KOPT-K1 (cell line): ENCODE results near the gene ITSN2.

Experiments
- H3K27ac ChIP-seq: fragments of 200-600 bp; sonication (generic); 2 replicates; pipeline ENCODE4 v1.5.1; 2016; ENCODE audit warnings: antibody characterized with exemption, mild to moderate bottlenecking, low read depth, low read length; ENCODE audit not compliant: poor library complexity, severe bottlenecking
- H3K36me3 ChIP-seq: fragments of 200-600 bp; sonication (generic); 2 replicates; pipeline ENCODE4 v1.5.1; 2017; ENCODE audit warnings: antibody characterized with exemption, mild to moderate bottlenecking, low read length, moderate library complexity; ENCODE audit not compliant: insufficient read depth
- H3K9me3 ChIP-seq: fragments of 200-600 bp; sonication (generic); 2 replicates; pipeline ENCODE4 v1.5.1; 2017; ENCODE audit warnings: antibody characterized with exemption, low read length, mild to moderate bottlenecking; ENCODE audit not compliant: insufficient read depth, poor library complexity, severe bottlenecking

ITSN2 gene

GRCh38 chr2:24329700-24330099, 30.6 kb downstream of the ITSN2 start:
- H3K9me3 ChIP-seq = no peaks in the 10 kb centered on the region
- H3K36me3 ChIP-seq = no peaks in the 10 kb centered on the region
- no peak overlapping the region for H3K27ac ChIP-seq

DNA sequence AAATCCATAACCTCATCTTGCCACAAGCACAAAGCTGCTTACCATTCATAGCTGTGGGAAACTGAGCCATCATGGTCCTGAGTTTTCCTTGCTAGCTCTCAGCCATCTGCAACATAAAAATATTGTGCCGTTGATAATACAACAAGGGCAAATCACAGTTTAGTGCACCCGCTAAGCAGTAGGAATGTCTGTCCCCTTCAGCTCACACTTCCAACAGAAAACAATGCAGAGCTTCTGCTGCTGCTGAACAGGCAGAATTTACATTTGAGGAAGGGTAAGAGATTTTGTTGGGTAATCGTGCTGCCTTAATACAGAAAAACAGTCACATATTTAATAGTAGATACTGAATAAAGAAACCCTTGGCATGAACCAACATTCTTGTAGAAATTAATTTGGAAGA, 32.3 kb downstream of the ITSN2 start:
- Histone ChIP-seq H3K36me3 (no peaks in the 10 kb centered on the region), H3K27ac (no peak overlapping the region), H3K9me3 (no peaks in the 10 kb centered on the region)

- no peak overlapping the region for H3K27ac ChIP-seq
- H3K9me3 ChIP-seq = no peaks in the 10 kb centered on the region
- H3K36me3 ChIP-seq = no peaks in the 10 kb centered on the region; the same call in 1 of the 2 replicates
Measured at GRCh38 chr2:24317491-24317920, 42.8 kb downstream of the ITSN2 start.

DNA sequence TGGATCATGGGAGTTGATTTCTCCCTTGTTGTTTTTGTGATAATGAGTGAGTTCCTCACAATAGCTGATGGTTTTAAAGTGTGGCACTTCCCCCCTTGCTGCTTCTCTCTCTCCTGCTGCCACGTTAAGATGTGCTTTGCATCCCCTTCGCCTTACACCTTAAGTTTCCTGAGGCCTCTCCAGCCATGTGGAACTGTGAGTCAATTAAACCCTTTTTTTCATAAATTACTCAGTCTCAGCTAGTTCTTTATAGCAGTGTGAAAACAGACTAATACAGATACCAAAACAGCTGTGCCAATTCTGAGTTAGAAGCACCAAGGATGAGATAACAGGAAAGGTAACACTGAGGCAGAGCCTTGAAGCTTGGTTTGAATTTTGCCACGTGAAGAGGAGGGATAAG, 44.7 kb downstream of the ITSN2 start:
- H3K27ac ChIP-seq = no peak overlapping the region
- peaks cover 9% of the 10 kb centered on the region; the same call in 1 of the 2 replicates for H3K36me3 ChIP-seq
- no peaks in the 10 kb centered on the region for H3K9me3 ChIP-seq

DNA sequence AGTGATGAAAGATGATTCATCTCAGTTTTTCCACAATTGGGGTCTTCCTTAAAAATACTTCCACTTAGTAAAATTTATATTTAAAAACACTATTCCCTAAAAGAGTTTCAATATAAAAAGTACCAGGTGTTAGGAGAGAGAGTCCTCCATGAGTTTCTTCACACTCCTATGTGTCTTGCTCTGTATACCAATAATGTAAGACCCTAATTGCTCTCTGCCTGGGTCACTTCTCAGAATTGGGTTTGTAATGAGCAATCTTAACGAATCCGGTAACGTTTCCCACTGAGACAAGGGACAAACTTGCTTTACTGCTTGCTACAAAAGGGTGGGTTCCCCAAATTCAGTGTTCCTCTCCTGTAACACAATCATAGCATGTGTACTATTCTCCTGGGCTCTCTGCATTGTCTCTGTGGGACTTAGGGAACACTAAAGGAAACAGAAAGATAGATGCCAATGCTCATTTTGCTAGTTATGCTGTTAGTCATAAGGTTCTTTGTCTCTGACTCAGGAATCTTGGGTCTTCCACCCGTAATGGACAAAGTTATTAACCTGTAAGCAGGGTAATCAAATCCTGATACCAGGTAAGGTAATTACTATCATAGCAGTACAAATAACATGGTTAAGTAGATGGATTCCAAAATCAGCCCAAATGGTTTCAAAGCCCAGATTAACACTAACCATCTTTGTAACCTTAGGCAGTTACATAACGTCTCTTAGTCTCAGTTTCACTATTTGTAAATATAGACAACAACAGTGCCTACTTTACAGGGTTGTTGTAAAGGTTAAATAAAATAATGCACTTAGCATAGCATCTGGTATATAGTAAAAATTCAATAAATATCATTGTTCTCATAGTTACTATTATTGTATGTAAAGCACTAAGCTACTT, 46.3 kb downstream of the ITSN2 start:
- no peak overlapping the region for H3K27ac ChIP-seq
- H3K36me3 ChIP-seq = peaks cover 23% of the 10 kb centered on the region
- H3K9me3 ChIP-seq = no peaks in the 10 kb centered on the region

- Histone ChIP-seq H3K36me3 (peaks cover 57% of the 10 kb centered on the region), H3K9me3 (no peaks in the 10 kb centered on the region), H3K27ac (no peak overlapping the region)
Measured at GRCh38 chr2:24307961-24308360, 52.4 kb downstream of the ITSN2 start.

- no peaks in the 10 kb centered on the region for H3K9me3 ChIP-seq
- peaks cover 64% of the 10 kb centered on the region for H3K36me3 ChIP-seq
- no peak overlapping the region for H3K27ac ChIP-seq
Measured at GRCh38 chr2:24304631-24305030, 55.7 kb downstream of the ITSN2 start.

DNA sequence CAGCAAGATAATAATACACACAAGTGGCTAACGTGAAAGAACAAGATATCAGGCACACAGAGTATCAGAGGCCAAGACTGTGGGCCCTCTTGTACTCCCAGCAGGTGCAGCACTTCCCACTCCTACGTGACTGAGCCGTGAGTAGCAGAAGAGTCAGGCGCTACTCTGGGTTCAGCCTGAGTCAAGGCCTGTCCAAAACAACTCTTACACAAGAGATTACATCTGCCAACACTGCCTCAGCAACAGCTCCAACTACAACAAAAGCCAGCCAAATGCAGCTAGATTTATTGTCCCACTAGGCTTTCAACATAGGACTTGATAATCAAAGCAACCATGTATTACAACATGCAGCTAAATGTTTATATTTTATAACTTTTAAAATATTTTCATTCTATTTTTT, 56.2 kb downstream of the ITSN2 start:
- Histone ChIP-seq H3K36me3 (peaks cover 64% of the 10 kb centered on the region), H3K9me3 (no peaks in the 10 kb centered on the region), H3K27ac (no peak overlapping the region)

DNA sequence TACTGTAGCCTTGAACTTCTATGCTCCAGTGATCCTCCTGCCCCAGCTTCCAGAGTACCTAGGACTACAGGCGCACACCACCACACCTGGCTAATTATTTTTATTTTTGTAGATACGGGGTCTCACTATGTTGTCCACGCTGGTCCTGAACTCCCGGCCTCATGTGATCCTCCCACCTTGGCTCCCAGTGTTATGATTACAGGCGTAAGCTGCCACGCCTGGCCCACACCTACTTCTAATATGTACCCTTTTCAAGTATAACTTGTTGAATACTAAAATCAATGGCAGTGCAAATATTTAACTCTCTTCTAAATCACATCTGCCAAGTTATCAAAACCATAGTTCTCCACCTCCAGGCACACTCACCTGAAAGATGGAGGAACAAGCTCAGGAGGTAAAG, 58.7 kb downstream of the ITSN2 start:
- peaks cover 70% of the 10 kb centered on the region for H3K36me3 ChIP-seq
- no peaks in the 10 kb centered on the region for H3K9me3 ChIP-seq
- H3K27ac ChIP-seq = no peak overlapping the region

DNA sequence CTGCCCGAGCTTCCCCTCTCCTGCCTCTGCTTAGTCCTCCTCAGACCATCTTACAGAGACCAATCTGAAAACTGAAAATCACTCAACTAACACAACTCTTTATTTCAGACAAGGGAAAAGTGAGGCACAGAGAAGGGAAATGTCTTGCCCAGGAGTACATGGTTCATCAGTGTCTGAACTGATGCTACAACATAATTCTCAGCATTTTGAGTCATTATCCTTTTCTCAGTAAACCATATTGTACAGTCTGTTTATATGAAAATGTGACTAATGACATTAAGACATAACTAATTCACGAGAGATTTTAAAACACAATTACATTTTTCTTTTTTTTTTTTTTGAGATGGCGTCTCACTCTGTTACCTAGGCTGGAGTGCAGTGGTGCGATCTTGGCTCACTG, 62.7 kb downstream of the ITSN2 start:
- Histone ChIP-seq H3K36me3 (peaks cover 92% of the 10 kb centered on the region), H3K9me3 (no peaks in the 10 kb centered on the region), H3K27ac (no peak overlapping the region)

DNA sequence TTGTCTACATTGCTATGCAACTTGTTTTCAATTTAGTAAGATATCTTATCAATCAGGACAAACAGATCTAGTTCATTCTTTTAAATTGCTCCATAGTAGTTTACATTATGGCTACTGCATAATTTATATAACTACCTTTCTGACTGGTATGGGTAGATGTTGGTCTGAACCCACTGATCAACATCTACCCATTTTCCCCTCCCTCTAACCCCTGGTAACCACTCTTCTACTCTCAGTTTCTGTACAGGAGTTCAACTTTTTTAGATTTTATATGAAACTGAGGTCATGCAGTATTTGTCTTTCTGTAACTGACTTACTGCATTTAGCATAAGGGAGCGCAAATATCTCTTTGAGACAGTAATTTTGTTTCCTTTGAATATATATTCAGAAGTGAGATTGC, 73.2 kb downstream of the ITSN2 start:
- Histone ChIP-seq H3K27ac (no peak overlapping the region), H3K36me3 (peaks cover 52% of the 10 kb centered on the region), H3K9me3 (no peaks in the 10 kb centered on the region)

DNA sequence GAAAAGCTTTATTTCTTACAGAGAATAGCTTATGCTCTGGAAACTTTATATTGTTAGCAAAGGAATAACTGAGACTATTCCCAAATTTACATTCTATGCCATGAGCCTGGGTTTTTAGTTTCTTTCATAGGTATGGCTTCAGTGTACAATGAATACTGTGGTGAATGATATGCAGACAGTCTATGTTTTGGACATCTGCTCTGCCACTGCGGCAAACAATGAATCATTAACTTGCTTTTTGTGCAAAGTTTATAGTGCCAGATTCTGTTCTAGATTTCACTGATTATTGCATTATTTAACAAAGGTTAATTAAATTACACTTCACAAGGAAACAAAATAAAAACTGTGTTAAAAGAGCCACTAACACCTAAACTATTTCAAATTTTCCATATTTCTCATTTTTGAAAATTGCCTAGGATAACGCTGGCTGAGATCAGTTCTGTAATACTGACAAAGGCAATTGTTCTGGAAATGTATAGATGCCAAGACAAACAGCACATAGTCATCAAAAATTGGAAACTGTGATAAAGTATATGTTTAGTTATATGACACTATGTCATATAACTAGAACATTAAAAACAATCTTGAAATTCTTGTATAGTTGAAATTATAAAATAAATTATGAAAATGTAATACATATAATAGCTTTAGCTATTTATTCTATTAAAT, 74.7 kb downstream of the ITSN2 start:
- Histone ChIP-seq H3K36me3 (peaks cover 40% of the 10 kb centered on the region), H3K27ac (no peak overlapping the region), H3K9me3 (no peaks in the 10 kb centered on the region)

- Histone ChIP-seq H3K27ac (no peak overlapping the region), H3K9me3 (no peaks in the 10 kb centered on the region), H3K36me3 (peaks cover 18% of the 10 kb centered on the region)
Measured at GRCh38 chr2:24280645-24281044, 79.7 kb downstream of the ITSN2 start.

DNA sequence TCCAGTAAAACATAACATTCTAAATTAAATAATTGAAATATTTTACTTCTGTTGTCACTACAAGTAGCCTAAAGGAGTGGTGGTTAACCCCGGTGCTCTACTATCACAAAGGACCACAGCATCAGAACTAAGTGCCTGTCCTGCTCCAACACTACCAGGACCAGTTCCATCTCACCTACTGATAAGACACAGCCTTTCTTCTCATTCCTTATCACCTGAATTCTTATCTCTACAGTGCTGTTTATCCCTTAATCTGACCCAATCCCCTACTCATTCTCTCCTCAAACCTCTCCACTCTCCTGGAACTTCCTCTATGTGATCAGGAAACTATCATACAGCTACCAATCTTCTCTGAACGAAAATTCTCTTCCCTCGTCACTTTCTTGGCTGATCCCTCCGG, 80.2 kb downstream of the ITSN2 start:
- Histone ChIP-seq H3K27ac (no peak overlapping the region), H3K9me3 (no peaks in the 10 kb centered on the region), H3K36me3 (peaks cover 14% of the 10 kb centered on the region)

GRCh38 chr2:24276349-24276899, 83.9 kb downstream of the ITSN2 start:
- H3K9me3 ChIP-seq = no peaks in the 10 kb centered on the region
- H3K36me3 ChIP-seq = peaks cover 38% of the 10 kb centered on the region
- no peak overlapping the region for H3K27ac ChIP-seq
